Osteoblast (primary cell): ENCODE results near the gene FKBP10. TPM values are rescaled to one million over a fixed set of nuclear protein-coding genes. Genes with fewer than 3 reads are reported as not detected.

Experiments
- DNase-seq: peaks from one replicate; pipeline ENCODE4 v3.0.0; 2011; ENCODE audit warnings: low spot score, mixed read lengths; ENCODE audit not compliant: insufficient read length; ENCODE audit errors: missing footprints
- H2AFZ ChIP-seq: 2 replicates; pipeline ENCODE4 v1.6.0; 2011; ENCODE audit warnings: mild to moderate bottlenecking, low read length
- H3K27ac ChIP-seq: 2 replicates; pipeline ENCODE4 v1.5.1; 2011; ENCODE audit warnings: mild to moderate bottlenecking, low read depth, low read length, moderate library complexity
- H3K27me3 ChIP-seq: 2 replicates; pipeline ENCODE4 v1.6.0; 2012; ENCODE audit warnings: mild to moderate bottlenecking, control low read depth, inconsistent platforms, low read length, moderate library complexity; ENCODE audit not compliant: insufficient read depth
- H3K36me3 ChIP-seq: 2 replicates; pipeline ENCODE4 v1.5.1; 2011; ENCODE audit warnings: mild to moderate bottlenecking, low read length, control low read depth, moderate library complexity; ENCODE audit not compliant: insufficient read depth
- H3K4me1 ChIP-seq: 2 replicates; pipeline ENCODE4 v1.5.1; 2011; ENCODE audit warnings: mild to moderate bottlenecking, low read length, control low read depth, moderate library complexity; ENCODE audit not compliant: insufficient read depth
- H3K4me2 ChIP-seq: 2 replicates; pipeline ENCODE4 v1.6.0; 2011; ENCODE audit warnings: mild to moderate bottlenecking, low read length; ENCODE audit not compliant: insufficient read depth
- H3K4me3 ChIP-seq: fragments of 200-600 bp; sonication (generic); 3 replicates; pipeline ENCODE4 v1.5.1; 2012; ENCODE audit warnings: mild to moderate bottlenecking, low read length, inconsistent platforms; ENCODE audit not compliant: insufficient read depth
- H3K79me2 ChIP-seq: 2 replicates; pipeline ENCODE4 v1.6.0; 2012; ENCODE audit warnings: mild to moderate bottlenecking, low read length, control low read depth, inconsistent platforms; ENCODE audit not compliant: insufficient read depth
- H3K9me3 ChIP-seq: 2 replicates; pipeline ENCODE4 v1.5.1; 2011; ENCODE audit warnings: low read depth, low read length, control low read depth
- H4K20me1 ChIP-seq: 2 replicates; pipeline ENCODE4 v1.6.0; 2012; ENCODE audit warnings: mild to moderate bottlenecking, low read length, control low read depth; ENCODE audit not compliant: insufficient read depth
- CTCF ChIP-seq: IDR thresholded peaks from 2 replicates; pipeline ENCODE4 v1.5.1; 2011; ENCODE audit warnings: mild to moderate bottlenecking, low read depth, low read length, moderate library complexity; ENCODE audit errors: extremely low read depth
- total RNA-seq: library from RNA; depleted of rRNA; stranded (reverse); fragments of >200 nt; gene quantifications from 2 replicates; pipeline ENCODE4 v1.2.3, GENCODE V29; 2012

FKBP10 gene
- total RNA-seq, 1 donor = 396 TPM

GRCh38 chr17:41771389-41772206 is 41.2 kb upstream of the FKBP10 start:
- TF ChIP-seq CTCF = no peak
- Histone ChIP-seq H3K4me1 (no peaks in the 10 kb centered on the region), H3K4me2 (no peak overlapping the region), H2AFZ (no peak overlapping the region), H4K20me1 (peaks cover 2% of the 10 kb centered on the region), H3K79me2 (no peaks in the 10 kb centered on the region), H3K36me3 (no peaks in the 10 kb centered on the region), H3K9me3 (no peaks in the 10 kb centered on the region), H3K27ac (no peak overlapping the region), H3K27me3 (no peaks in the 10 kb centered on the region), H3K4me3 (no peak overlapping the region)
- peak; percentile 80 for DNase-seq

DNA sequence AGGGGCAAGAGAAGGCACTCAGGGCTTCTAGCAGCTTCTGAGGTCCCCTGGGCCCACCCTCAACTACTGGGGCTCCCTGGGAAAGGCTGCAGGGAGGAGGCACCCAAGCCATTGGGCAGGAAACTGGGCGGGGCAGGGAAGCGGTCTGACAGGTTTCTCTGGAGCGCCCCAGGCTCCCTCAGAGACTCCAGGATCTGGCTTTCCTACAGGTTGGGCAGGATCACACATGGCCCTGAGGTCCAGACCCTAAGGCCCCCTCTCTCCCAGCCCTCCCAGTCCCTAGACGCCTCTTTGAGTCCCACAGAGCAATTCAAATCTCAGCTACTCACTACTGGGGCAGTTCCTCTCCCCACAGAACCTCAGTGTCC is 40.6 kb upstream of the FKBP10 start:
- no peaks in the 10 kb centered on the region for H3K36me3 ChIP-seq

GRCh38 chr17:41772586-41773189 is 40.1 kb upstream of the FKBP10 start:
- Histone ChIP-seq H3K9me3 (no peaks in the 10 kb centered on the region), H3K4me3 (no peak overlapping the region), H3K4me2 (no peak overlapping the region), H4K20me1 (peaks cover 6% of the 10 kb centered on the region), H3K27me3 (no peaks in the 10 kb centered on the region), H3K79me2 (no peaks in the 10 kb centered on the region), H3K4me1 (peaks cover 8% of the 10 kb centered on the region), H3K27ac (no peak overlapping the region), H3K36me3 (no peaks in the 10 kb centered on the region), H2AFZ (no peak overlapping the region)
- TF ChIP-seq CTCF = no peak
- DNase-seq = peak; percentile 75

More for the DNA sequence above, 40.6 kb upstream of the FKBP10 start:
- Histone ChIP-seq H3K4me1 (peaks cover 4% of the 10 kb centered on the region), H3K9me3 (no peaks in the 10 kb centered on the region), H3K79me2 (no peaks in the 10 kb centered on the region), H3K4me3 (no peak overlapping the region), H3K4me2 (no peak overlapping the region), H4K20me1 (peaks cover 4% of the 10 kb centered on the region), H3K27ac (no peak overlapping the region), H2AFZ (no peak overlapping the region), H3K27me3 (no peaks in the 10 kb centered on the region)
- peak; percentile 57 for DNase-seq
- TF ChIP-seq CTCF = no peak

- no peak overlapping the region for H2AFZ ChIP-seq
- no peak overlapping the region for H3K27ac ChIP-seq
Observed at GRCh38 chr17:41773190-41773588, 39.6 kb upstream of the FKBP10 start.

More at GRCh38 chr17:41773190-41773588, 39.6 kb upstream of the FKBP10 start:
- H3K27me3 ChIP-seq = no peaks in the 10 kb centered on the region
- H3K4me3 ChIP-seq = no peak overlapping the region
- H3K79me2 ChIP-seq = no peaks in the 10 kb centered on the region
- H3K4me2 ChIP-seq = no peak overlapping the region
- H3K36me3 ChIP-seq = no peaks in the 10 kb centered on the region
- TF ChIP-seq CTCF = no peak
- H4K20me1 ChIP-seq = peaks cover 6% of the 10 kb centered on the region
- DNase-seq = peak; percentile 98
- H3K4me1 ChIP-seq = peaks cover 13% of the 10 kb centered on the region
- no peaks in the 10 kb centered on the region for H3K9me3 ChIP-seq
